Left lung (tissue), 10 donors: ENCODE measurements around the gene CLIC4. TPM values are rescaled to one million over a fixed set of nuclear protein-coding genes. Genes with fewer than 3 reads are reported as not detected.

Source experiments
- ATAC-seq: fragments of 200-7000 bp; cut with Tn5 transposase; one replicate; pipeline ENCODE4 v1.9.1; 2020; ENCODE audit warnings: moderate library complexity
- DNase-seq, 4 donors: peaks; one replicate each; pipeline ENCODE4 v3.0.0-alpha.2; 2013 to 2020
- H3K27ac ChIP-seq, 2 donors: fragments of 200-600 bp; sonication (generic) in 1 of 2; one replicate each; pipeline versions ENCODE4 v1.5.0 to v1.8.0; 2020 to 2021
- H3K27me3 ChIP-seq, 2 donors: fragments of 200-600 bp; sonication (generic) in 1 of 2; one replicate each; pipeline versions ENCODE4 v1.5.0 to v1.8.0; 2020 to 2021
- H3K36me3 ChIP-seq, 2 donors: fragments of 200-600 bp; sonication (generic) in 1 of 2; one replicate each; pipeline versions ENCODE4 v1.5.0 to v1.8.0; 2020 to 2021
- H3K4me1 ChIP-seq, 2 donors: fragments of 200-600 bp; one replicate each; pipeline ENCODE4 v1.8.0; 2021
- H3K4me3 ChIP-seq, 2 donors: fragments of 200-600 bp; sonication (generic) in 1 of 2; one replicate each; pipeline versions ENCODE4 v1.5.0 to v1.8.0; 2020 to 2021; ENCODE audit warnings: mild to moderate bottlenecking in 1 of 2
- H3K9me3 ChIP-seq, 2 donors: fragments of 200-600 bp; sonication (generic) in 1 of 2; one replicate each; pipeline versions ENCODE4 v1.5.0 to v1.8.0; 2020 to 2021
- intact Hi-C, 2 donors: fragments of 100-400 bp; cut with DNase I; formaldehyde crosslinking; loops; one replicate each; pipeline versions ENCODE4 v1.11.2 to v1.14.2; 2022
- polyA plus RNA-seq, 6 donors: library from polyadenylated mRNA; unstranded; fragments of 120-200 nt; gene quantifications; one replicate each; pipeline ENCODE4 v1.2.1, GENCODE V29; 2013; ENCODE audit not compliant: insufficient read length in 6 of 6
- total RNA-seq, 2 donors: library from RNA; stranded (reverse); fragmentation: NEBNext Ultra II Directional; extraction: Animal tissue kit (Norgen Biotek cat#: 25700); gene quantifications; one replicate each; pipeline ENCODE4 v1.2.1, GENCODE V29; 2021
- TF ChIP-seq, protein P1 (sequence below), 2 donors: fragments of 200-600 bp; sonication (generic) in 1 of 2; IDR thresholded peaks; one replicate each; pipeline versions ENCODE4 v1.5.0 to v1.8.0; 2021; ENCODE audit warnings: antibody characterized with exemption in 2 of 2
- donor health status: DM: no; HTN: yes; CAD: no.
- donor health status: DM: no; HTN: no; CAD: no.

The CLIC4 gene
- total and polyA plus RNA-seq, 8 donors = 158 to 257 (median 224) TPM

GRCh38 chr1:24764848-24765247, 19.6 kb downstream of the CLIC4 start:
- intact Hi-C loops = no loop called here
- Histone ChIP-seq H3K36me3 (no peaks in the 10 kb centered on the region), H3K27ac (peak overlapping the region; percentile 24 to 37), H3K27me3 (no peaks in the 10 kb centered on the region), H3K9me3 (no peaks in the 10 kb centered on the region), H3K4me3 (no peak overlapping the region), H3K4me1 (peaks cover 7 to 56% of the 10 kb centered on the region in 2 donors)
- ATAC-seq (no peak), DNase-seq (no peak)
- TF ChIP-seq, protein P1, sequence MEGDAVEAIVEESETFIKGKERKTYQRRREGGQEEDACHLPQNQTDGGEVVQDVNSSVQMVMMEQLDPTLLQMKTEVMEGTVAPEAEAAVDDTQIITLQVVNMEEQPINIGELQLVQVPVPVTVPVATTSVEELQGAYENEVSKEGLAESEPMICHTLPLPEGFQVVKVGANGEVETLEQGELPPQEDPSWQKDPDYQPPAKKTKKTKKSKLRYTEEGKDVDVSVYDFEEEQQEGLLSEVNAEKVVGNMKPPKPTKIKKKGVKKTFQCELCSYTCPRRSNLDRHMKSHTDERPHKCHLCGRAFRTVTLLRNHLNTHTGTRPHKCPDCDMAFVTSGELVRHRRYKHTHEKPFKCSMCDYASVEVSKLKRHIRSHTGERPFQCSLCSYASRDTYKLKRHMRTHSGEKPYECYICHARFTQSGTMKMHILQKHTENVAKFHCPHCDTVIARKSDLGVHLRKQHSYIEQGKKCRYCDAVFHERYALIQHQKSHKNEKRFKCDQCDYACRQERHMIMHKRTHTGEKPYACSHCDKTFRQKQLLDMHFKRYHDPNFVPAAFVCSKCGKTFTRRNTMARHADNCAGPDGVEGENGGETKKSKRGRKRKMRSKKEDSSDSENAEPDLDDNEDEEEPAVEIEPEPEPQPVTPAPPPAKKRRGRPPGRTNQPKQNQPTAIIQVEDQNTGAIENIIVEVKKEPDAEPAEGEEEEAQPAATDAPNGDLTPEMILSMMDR (IDR thresholded peaks at IDR 0.05) = no peak

DNA sequence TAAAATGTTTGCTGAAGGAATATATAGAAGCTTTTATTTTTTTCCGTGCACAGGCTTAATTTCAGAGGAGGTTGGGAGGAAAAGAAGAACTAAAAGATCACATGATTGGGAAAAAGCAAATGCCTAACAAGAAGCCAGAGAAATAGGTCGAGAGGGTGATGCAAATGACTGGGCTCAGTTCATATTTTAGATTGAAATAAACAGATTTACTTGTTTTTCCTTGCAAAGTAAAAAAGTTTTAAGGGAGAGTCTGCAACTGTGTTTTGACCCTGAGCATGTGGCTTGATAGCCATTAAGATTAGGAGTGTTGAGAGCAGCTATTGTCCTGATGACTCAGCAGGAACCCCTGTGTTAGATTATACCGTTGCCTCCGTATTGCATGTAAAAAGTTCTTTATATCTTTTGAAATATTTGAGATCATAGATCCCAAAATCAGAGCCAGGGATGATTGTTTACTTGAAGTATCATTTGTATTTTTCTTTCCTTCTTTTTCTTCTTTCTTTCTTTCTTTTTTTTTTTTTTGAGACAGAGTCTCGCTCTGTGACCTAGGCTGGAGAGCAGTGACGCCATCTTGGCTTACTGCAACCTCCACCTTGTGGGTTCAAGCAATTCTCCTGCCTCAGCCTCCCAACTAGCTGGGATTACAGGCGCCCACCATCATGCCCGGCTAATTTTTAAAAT, 20.2 kb downstream of the CLIC4 start:
- TF ChIP-seq, protein P1 (IDR thresholded peaks at IDR 0.05) = no peak
- H3K27ac ChIP-seq = peak overlapping the region; percentile 24 to 37
- no peaks in the 10 kb centered on the region for H3K9me3 ChIP-seq

DNA sequence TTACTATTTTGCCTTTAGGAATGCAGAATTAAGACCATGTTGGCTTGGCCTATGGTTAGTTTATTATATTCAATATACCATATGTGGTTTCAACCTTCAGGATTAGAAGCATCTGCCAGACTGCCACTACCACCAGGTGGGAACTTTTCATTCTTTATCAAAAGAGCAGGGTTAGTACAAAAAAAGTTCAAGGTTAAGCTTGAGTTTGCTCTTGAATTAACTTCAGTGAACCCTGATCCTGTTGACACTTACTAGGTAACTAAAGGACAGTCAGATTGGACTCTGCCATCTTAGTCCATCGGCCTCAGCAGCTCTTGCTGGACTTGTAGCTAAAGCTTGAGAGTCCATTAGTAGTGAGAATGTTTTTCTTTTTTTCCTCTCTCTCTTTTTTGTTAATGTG, 22.1 kb downstream of the CLIC4 start:
- peaks cover 21 to 70% of the 10 kb centered on the region in 2 donors for H3K4me1 ChIP-seq
- DNase-seq (no peak), ATAC-seq (no peak)
- no peaks in the 10 kb centered on the region for H3K27me3 ChIP-seq
- H3K9me3 ChIP-seq = no peaks in the 10 kb centered on the region
- no peaks in the 10 kb centered on the region for H3K36me3 ChIP-seq
- TF ChIP-seq, protein P1 (IDR thresholded peaks at IDR 0.05) = no peak
- intact Hi-C loops = no loop called here
- H3K4me3 ChIP-seq = no peak overlapping the region
- no peak overlapping the region for H3K27ac ChIP-seq

More for the DNA sequence above, 20.2 kb downstream of the CLIC4 start:
- ATAC-seq = peak; percentile 53
- H3K4me3 ChIP-seq = no peak overlapping the region
- DNase-seq = no peak
- intact Hi-C loops = no loop called here
- peaks cover 12 to 62% of the 10 kb centered on the region in 2 donors for H3K4me1 ChIP-seq
- no peaks in the 10 kb centered on the region for H3K27me3 ChIP-seq
- no peaks in the 10 kb centered on the region for H3K36me3 ChIP-seq

DNA sequence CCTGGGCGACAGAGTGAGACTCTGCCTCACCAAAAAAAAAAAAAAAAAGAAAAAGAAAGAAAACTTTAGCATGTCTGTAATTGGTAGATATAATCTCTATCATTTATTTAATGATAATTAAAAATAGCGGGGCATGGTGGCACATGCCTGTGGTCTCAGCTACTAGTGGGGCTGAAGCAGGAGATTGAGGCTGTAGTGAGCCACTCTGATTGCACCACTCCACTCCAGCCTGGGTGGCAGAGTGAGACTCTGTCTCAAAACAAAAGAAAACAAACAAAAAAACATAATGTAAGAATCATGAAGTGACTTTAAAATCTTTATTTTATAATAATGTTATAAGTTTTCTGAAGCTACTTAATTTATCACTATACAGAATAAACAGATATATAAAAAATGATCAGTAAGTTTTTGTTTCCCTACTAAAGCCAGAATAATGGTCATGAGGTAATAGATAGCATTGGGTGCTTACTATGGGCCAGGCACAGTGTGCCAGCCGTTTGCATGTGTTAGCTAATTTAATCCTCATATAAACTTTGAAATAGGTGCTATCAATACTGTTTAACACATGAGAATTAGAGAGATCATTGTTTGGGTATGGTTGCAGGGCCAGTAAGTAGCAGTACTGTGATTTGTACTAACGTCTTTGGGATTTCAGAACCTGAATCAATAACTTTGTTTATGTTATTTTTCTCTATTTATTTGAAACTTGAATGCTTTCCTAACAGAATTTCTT, 23.8 kb downstream of the CLIC4 start:
- TF ChIP-seq, protein P1 (IDR thresholded peaks at IDR 0.05) = no peak
- H3K27ac ChIP-seq = peak overlapping the region; percentile 49 to 78
- intact Hi-C loops = no loop called here
- DNase-seq (no peak), ATAC-seq (no peak)
- no peaks in the 10 kb centered on the region for H3K9me3 ChIP-seq
- peaks cover 21 to 67% of the 10 kb centered on the region in 2 donors for H3K4me1 ChIP-seq
- H3K27me3 ChIP-seq = no peaks in the 10 kb centered on the region
- H3K36me3 ChIP-seq = peaks cover 0 to 3% of the 10 kb centered on the region in 2 donors
- H3K4me3 ChIP-seq = no peak overlapping the region
